ENCODE data around the gene GCKR. TPM values are rescaled to one million over a fixed set of nuclear protein-coding genes. Genes with fewer than 3 reads are reported as not detected.
"Not testable (repeated sequence)": the region's sequence is repeated elsewhere in the genome, so short reads cannot be mapped to it uniquely, and the experiment has no call there.

The GCKR gene
- total and polyA plus RNA-seq, 2 experiments from 2014 or later, result not detected

DNA sequence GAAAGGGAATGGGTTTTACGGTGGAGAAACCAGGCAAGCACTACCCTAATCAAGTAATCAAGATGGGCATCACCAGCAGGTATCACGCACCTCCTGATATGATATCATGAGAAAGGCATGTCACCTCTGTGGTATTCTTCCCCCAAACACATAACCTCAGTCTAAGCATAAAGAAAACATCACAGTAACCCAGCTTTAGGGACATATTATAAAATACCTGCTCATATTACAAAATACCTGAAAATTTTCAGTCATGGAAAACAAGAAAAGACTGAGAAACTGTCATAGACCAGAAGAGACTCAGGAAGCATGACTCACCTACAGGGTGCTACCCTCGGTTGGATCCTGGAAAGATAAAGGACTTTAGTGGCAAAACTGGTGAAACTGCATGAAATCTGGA, 30.5 kb downstream of the GCKR start:
- no peaks in the 10 kb centered on the region for H3K27me3 ChIP-seq
- H3K27ac ChIP-seq, result no peak overlapping the region
- H3K9me3 ChIP-seq (ENCODE audit: low read depth), result no peaks in the 10 kb centered on the region
- TF ChIP-seq, protein P1, sequence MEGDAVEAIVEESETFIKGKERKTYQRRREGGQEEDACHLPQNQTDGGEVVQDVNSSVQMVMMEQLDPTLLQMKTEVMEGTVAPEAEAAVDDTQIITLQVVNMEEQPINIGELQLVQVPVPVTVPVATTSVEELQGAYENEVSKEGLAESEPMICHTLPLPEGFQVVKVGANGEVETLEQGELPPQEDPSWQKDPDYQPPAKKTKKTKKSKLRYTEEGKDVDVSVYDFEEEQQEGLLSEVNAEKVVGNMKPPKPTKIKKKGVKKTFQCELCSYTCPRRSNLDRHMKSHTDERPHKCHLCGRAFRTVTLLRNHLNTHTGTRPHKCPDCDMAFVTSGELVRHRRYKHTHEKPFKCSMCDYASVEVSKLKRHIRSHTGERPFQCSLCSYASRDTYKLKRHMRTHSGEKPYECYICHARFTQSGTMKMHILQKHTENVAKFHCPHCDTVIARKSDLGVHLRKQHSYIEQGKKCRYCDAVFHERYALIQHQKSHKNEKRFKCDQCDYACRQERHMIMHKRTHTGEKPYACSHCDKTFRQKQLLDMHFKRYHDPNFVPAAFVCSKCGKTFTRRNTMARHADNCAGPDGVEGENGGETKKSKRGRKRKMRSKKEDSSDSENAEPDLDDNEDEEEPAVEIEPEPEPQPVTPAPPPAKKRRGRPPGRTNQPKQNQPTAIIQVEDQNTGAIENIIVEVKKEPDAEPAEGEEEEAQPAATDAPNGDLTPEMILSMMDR (IDR thresholded peaks at IDR 0.05; ENCODE audit: low read depth, low read length), result no peak
- H3K36me3 ChIP-seq, result no peaks in the 10 kb centered on the region
- no peak overlapping the region for H3K4me3 ChIP-seq
- no peaks in the 10 kb centered on the region for H3K4me1 ChIP-seq (ENCODE audit: low read depth)
- peak in 1 of 2 donors; percentile 6 for DNase-seq (ENCODE audit: low read depth in 1 of 2, low spot score in 1 of 2)

DNA sequence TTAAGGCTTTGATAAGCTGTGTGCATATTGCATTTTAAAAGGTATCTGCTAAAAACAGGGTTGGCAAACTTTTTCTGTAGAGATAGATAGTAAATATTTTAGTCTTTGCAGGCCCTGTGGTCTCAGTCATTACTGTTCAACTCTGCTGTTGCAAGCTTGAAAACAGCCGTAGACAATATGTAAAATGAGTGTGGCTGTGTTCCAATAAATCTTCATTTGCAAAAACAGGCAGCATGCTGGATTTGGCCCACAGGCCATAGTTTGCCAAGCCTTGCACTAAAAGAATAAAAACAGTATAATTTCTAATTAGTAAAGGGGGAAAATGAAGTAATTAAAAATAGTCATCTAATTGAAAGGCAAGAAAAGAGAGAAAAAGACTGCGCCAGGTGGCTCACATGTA, 35.3 kb downstream of the GCKR start:
- Histone ChIP-seq H3K27me3 (no peaks in the 10 kb centered on the region), H3K4me3 (no peak overlapping the region), H3K27ac (no peak overlapping the region), H3K36me3 (no peaks in the 10 kb centered on the region), H3K4me1 (ENCODE audit: low read depth) (no peaks in the 10 kb centered on the region), H3K9me3 (ENCODE audit: low read depth) (no peaks in the 10 kb centered on the region)
- DNase-seq (ENCODE audit: low read depth in 1 of 2, low spot score in 1 of 2), result no peak
- TF ChIP-seq, protein P1 (IDR thresholded peaks at IDR 0.05; ENCODE audit: low read depth, low read length), result no peak

DNA sequence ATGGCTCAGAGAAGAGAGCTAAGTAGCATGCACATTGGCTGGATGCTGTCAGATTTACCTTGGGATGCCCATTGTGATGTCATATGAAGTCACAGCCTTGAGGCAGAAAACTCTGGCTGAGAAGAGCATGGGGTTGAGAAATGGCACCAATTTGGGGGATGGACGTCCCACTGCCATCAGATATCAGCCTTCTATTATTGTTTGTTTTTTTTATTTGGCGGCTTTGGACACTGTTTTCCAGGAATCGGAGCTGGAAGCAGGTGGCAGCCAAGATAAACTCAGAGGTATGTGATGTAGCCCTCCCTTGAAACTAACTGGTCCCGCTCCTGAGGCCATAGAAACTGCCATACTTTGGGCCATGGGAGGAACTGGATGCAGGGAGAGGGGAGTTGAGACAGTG, 40.6 kb downstream of the GCKR start:
- TF ChIP-seq, protein P1 (IDR thresholded peaks at IDR 0.05; ENCODE audit: low read depth, low read length), result no peak

DNA sequence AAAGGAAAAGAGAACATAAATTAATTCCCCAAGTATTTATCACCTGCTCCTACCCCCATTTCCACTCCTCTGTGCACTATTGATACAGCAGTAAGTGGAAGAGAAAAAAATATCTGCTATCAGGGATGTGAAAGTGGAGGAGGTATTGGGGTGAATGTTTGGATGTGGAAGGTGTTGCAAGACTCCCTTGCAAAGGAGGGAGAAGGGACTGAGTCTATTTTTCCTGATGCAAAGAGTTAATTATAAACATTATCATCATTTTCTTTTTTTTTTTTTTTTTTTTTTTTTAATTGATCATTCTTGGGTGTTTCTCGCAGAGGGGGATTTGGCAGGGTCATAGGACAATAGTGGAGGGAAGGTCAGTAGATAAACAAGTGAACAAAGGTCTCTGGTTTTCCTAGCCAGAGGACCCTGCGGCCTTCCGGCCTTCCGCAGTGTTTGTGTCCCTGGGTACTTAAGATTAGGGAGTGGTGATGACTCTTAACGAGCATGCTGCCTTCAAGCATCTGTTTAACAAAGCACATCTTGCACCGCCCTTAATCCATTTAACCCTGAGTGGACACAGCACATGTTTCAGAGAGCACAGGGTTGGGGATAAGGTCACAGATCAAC, 42.3 kb downstream of the GCKR start:
- not testable (repeated sequence) for H3K27me3 ChIP-seq; H3K27ac ChIP-seq; DNase-seq (ENCODE audit: low read depth in 1 of 2, low spot score in 1 of 2); H3K36me3 ChIP-seq; H3K4me3 ChIP-seq; H3K9me3 ChIP-seq (ENCODE audit: low read depth); H3K4me1 ChIP-seq (ENCODE audit: low read depth)

More for the DNA sequence above, 40.6 kb downstream of the GCKR start:
- Histone ChIP-seq H3K4me3 (no peak overlapping the region), H3K27ac (no peak overlapping the region), H3K27me3 (no peaks in the 10 kb centered on the region), H3K9me3 (ENCODE audit: low read depth) (no peaks in the 10 kb centered on the region), H3K36me3 (no peaks in the 10 kb centered on the region), H3K4me1 (ENCODE audit: low read depth) (no peaks in the 10 kb centered on the region)
- no peak for DNase-seq (ENCODE audit: low read depth in 1 of 2, low spot score in 1 of 2)

DNA sequence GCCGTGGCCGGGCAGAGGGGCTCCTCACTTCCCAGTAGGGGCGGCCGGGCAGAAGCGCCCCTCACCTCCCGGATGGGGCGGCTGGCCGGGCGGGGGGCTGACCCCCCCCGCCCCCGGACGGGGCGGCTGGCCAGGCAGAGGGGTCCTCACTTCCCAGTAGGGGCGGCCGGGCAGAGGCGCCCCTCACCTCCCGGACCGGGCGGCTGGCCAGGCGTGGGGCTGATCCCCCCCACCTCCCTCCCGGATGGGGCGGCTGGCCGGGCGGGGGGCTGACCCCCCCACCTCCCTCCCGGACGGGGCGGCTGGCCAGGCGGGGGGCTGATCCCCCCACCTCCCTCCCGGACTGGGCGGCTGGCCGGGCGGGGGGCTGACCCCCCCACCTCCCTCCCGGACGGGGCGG, 43.0 kb downstream of the GCKR start:
- DNase-seq (ENCODE audit: low read depth in 1 of 2, low spot score in 1 of 2); H3K36me3 ChIP-seq; H3K4me3 ChIP-seq; H3K4me1 ChIP-seq (ENCODE audit: low read depth); H3K27me3 ChIP-seq; H3K9me3 ChIP-seq (ENCODE audit: low read depth); H3K27ac ChIP-seq: not testable (repeated sequence)

DNA sequence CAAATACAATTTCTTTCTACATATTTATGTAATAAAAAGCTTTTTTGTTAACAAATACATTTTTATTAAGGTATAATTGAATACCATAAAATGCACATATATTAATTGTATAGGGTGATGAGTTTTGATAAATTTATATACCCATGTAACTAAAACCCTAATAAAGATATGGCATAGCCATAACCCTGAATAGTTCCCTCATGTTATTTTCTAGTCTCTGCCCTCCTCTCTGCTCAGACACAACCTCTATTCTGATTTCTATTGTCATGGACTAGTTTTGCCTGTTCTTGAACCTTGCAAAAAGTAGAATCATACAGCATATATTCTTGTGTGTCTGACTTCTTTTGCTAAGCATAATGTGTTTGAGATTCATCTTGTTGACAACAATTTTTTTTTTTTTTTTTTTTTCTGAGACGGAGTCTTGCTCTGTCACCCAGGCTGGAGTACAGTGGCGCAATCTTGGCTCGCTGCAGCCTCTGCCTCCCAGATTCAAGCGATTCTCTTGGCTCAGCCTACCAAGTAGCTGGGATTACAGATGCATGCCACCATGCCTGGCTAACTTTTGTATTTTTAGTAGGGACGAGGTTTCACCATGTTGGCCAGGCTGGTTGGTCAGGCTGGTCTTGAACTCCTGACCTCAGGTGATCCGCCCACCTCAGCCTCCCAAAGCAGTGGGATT, 47.6 kb downstream of the GCKR start:
- no peak for DNase-seq (ENCODE audit: low read depth in 1 of 2, low spot score in 1 of 2)
- H3K4me1 ChIP-seq (ENCODE audit: low read depth), result no peaks in the 10 kb centered on the region
- H3K36me3 ChIP-seq, result no peaks in the 10 kb centered on the region
- no peak overlapping the region for H3K27ac ChIP-seq
- H3K9me3 ChIP-seq (ENCODE audit: low read depth), result no peaks in the 10 kb centered on the region
- TF ChIP-seq, protein P1 (IDR thresholded peaks at IDR 0.05; ENCODE audit: low read depth, low read length), result no peak
- no peaks in the 10 kb centered on the region for H3K27me3 ChIP-seq
- H3K4me3 ChIP-seq, result no peak overlapping the region

Data from cardiac muscle cell (in vitro differentiated cells and primary cell).